ENCODE measurements around the gene ANKMY1. TPM values are rescaled to one million over a fixed set of nuclear protein-coding genes. Genes with fewer than 3 reads are reported as not detected.
"Not testable (repeated sequence)": the region's sequence is repeated elsewhere in the genome, so short reads cannot be mapped to it uniquely, and the experiment has no call there.

The ANKMY1 gene
- total and polyA plus RNA-seq, 2 donors: 6.6 to 10.3 TPM

DNA sequence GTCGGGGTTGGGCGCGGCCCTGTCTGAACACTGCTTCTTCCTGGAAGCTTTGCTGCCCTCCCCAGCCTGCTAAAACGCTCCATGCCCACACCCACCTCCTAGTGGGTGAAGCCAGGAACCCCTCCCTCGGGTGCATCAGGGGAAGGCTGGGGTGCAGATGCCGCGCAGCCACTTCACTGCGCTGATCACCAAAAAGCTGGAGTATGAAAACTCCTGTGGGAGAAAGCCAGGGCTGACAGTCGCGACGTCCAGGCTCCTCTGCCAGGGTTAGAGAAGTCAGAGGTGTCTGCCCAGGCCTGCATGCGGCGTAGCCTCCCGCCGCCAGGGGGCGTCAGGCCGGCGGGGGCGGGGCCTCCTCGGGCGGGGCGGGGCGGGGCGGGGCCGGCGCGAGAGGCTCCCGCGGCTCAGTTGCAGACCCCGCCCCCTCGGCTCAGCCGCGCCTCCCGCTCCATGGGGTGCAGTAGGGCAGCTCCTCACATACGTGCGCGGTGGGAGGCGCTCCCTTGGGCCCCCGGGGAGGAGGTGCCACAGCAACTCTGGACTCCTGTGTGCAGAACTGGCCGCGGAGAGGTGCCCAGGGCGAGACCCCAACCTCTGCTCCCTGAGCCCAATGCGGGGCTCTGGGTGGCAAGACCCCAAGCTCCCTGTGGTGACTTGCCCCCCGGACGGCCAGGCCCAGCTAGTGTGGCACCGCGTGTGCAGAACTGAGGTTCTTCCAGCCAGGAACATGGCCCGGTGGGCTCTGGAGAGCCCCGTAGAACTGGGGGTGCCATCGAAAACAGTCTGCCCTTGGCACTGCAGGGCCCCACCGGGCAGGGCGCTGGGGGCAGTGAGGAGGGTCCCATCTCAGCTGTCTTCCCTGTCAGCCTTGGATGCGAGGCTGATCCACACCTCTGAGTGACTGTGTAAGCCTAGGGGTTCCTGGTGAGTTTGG is 8.7 kb upstream of the ANKMY1 start:
- WGBS: 8% methylated on average over 53 of the region's 53 CpGs
- DNase-seq (ENCODE audit: low read depth in 6 of 9, low spot score in 9 of 9): peak in 7 of 9 donors; percentile 74 to 93 (median 86)
- H3K4me1 ChIP-seq (ENCODE audit: control insufficient read depth in 2 of 2, insufficient read depth in 2 of 2, low read length in 2 of 2): peaks cover 52 to 61% of the 10 kb centered on the region in 2 donors
- H3K27ac ChIP-seq (ENCODE audit: low read depth in 1 of 2, low read length in 1 of 2): peak overlapping the region; percentile 99 to 100
- peaks cover 0 to 5% of the 10 kb centered on the region in 2 donors for H3K9me3 ChIP-seq (ENCODE audit: control insufficient read depth in 2 of 2, insufficient read depth in 1 of 2, low read length in 1 of 2)
- no peaks in the 10 kb centered on the region for H3K27me3 ChIP-seq (ENCODE audit: control insufficient read depth in 2 of 2, insufficient read depth in 1 of 2, low read length in 1 of 2)
- H3K4me3 ChIP-seq (ENCODE audit: low read length in 2 of 2): peak overlapping the region; percentile 48 to 70
- peaks cover 6 to 18% of the 10 kb centered on the region in 2 donors for H3K36me3 ChIP-seq (ENCODE audit: control insufficient read depth in 2 of 2, insufficient read depth in 2 of 2, low read length in 1 of 2)

GRCh38 chr2:240565333-240566202 is 7.8 kb upstream of the ANKMY1 start:
- peak overlapping the region; percentile 48 to 53 for H3K4me3 ChIP-seq (ENCODE audit: low read length in 2 of 2)
- peaks cover 6 to 18% of the 10 kb centered on the region in 2 donors for H3K36me3 ChIP-seq (ENCODE audit: control insufficient read depth in 2 of 2, insufficient read depth in 2 of 2, low read length in 1 of 2)
- peak in 4 of 9 donors; percentile 70 to 88 (median 76) for DNase-seq (ENCODE audit: low read depth in 6 of 9, low spot score in 9 of 9)
- no peaks in the 10 kb centered on the region for H3K27me3 ChIP-seq (ENCODE audit: control insufficient read depth in 2 of 2, insufficient read depth in 1 of 2, low read length in 1 of 2)
- peaks cover 0 to 5% of the 10 kb centered on the region in 2 donors for H3K9me3 ChIP-seq (ENCODE audit: control insufficient read depth in 2 of 2, insufficient read depth in 1 of 2, low read length in 1 of 2)
- WGBS: 9% methylated on average over 26 of the region's 26 CpGs
- peaks cover 55 to 65% of the 10 kb centered on the region in 2 donors for H3K4me1 ChIP-seq (ENCODE audit: control insufficient read depth in 2 of 2, insufficient read depth in 2 of 2, low read length in 2 of 2)
- H3K27ac ChIP-seq (ENCODE audit: low read depth in 1 of 2, low read length in 1 of 2): peak overlapping the region; percentile 99 to 100

DNA sequence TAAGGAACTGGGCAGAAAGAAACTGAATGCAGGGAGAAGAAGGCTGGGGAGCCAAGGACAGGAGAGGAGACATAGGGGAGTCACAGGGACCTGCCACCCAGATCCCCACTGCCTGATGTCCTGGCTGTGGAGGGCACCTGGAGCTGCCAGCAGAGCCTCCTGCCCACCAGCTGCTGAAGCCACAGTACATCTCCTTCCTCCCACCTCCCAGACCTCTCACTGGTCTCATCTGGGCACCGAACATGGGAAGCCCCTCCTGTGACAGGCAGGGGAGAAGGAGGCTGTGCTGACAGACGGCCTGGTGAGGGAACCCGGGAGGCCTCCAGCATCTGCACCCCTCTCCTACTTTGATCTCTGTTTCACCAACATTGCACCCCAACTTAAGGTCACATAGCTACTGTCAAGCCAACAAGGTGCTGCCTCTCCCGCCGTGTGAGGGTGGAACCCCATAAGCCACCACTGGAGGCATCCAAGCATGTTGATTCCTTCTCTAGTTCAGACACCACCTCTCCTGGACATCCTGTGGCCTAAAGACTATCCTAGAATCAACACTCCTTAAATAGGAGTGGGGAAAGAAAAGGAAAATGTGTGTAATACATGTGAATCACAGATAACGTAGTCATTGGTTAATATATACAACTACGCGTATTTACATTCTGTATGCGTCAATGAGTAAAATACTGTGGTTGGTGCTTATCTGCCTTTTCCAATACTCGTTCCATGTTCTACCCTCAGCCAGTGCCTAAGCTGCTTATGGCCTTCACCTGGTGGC is 7.0 kb upstream of the ANKMY1 start:
- WGBS: 77% methylated on average over 10 of the region's 10 CpGs
- H3K27me3 ChIP-seq (ENCODE audit: control insufficient read depth in 2 of 2, insufficient read depth in 1 of 2, low read length in 1 of 2): no peaks in the 10 kb centered on the region
- H3K27ac ChIP-seq (ENCODE audit: low read depth in 1 of 2, low read length in 1 of 2): peak overlapping the region; percentile 99 to 100
- H3K36me3 ChIP-seq (ENCODE audit: control insufficient read depth in 2 of 2, insufficient read depth in 2 of 2, low read length in 1 of 2): peaks cover 6 to 18% of the 10 kb centered on the region in 2 donors
- peaks cover 48 to 60% of the 10 kb centered on the region in 2 donors for H3K4me1 ChIP-seq (ENCODE audit: control insufficient read depth in 2 of 2, insufficient read depth in 2 of 2, low read length in 2 of 2)
- H3K4me3 ChIP-seq (ENCODE audit: low read length in 2 of 2): peak overlapping the region; percentile 48 to 53
- peak in 1 of 9 donors; percentile 37 for DNase-seq (ENCODE audit: low read depth in 6 of 9, low spot score in 9 of 9)
- H3K9me3 ChIP-seq (ENCODE audit: control insufficient read depth in 2 of 2, insufficient read depth in 1 of 2, low read length in 1 of 2): peaks cover 0 to 5% of the 10 kb centered on the region in 2 donors

GRCh38 chr2:240563951-240564560 is 6.3 kb upstream of the ANKMY1 start:
- H3K4me1 ChIP-seq (ENCODE audit: control insufficient read depth in 2 of 2, insufficient read depth in 2 of 2, low read length in 2 of 2): peaks cover 45 to 60% of the 10 kb centered on the region in 2 donors
- H3K27me3 ChIP-seq (ENCODE audit: control insufficient read depth in 2 of 2, insufficient read depth in 1 of 2, low read length in 1 of 2): no peaks in the 10 kb centered on the region
- H3K36me3 ChIP-seq (ENCODE audit: control insufficient read depth in 2 of 2, insufficient read depth in 2 of 2, low read length in 1 of 2): peaks cover 6 to 18% of the 10 kb centered on the region in 2 donors
- H3K27ac ChIP-seq (ENCODE audit: low read depth in 1 of 2, low read length in 1 of 2): peak overlapping the region in 1 of 2 donors; percentile 66
- DNase-seq (ENCODE audit: low read depth in 6 of 9, low spot score in 9 of 9): no peak
- 98% methylated on average over 12 of the region's 12 CpGs for WGBS
- peaks cover 0 to 5% of the 10 kb centered on the region in 2 donors for H3K9me3 ChIP-seq (ENCODE audit: control insufficient read depth in 2 of 2, insufficient read depth in 1 of 2, low read length in 1 of 2)
- H3K4me3 ChIP-seq (ENCODE audit: low read length in 2 of 2): no peak overlapping the region

DNA sequence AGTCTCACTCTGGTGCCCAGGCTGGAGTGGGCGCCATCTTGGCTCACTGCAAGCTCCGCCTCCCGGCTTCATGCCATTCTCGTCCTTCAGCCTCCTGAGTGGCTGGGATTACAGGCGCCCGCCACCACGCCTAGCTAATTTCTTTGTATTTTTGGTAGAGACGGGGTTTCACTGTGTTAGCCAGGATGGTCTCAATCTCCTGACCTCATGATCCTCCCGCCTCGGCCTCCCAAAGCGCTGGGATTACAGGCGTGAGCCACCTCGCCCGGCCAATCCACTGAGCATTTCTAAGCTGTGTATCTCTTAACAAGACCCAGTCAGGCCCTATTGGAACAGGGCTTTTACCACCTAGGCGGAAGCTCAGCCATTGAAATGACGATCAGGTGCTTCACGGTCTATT is 5.4 kb upstream of the ANKMY1 start:
- H3K4me3 ChIP-seq (ENCODE audit: low read length in 2 of 2); H3K9me3 ChIP-seq (ENCODE audit: control insufficient read depth in 2 of 2, insufficient read depth in 1 of 2, low read length in 1 of 2); DNase-seq (ENCODE audit: low read depth in 6 of 9, low spot score in 9 of 9); H3K27me3 ChIP-seq (ENCODE audit: control insufficient read depth in 2 of 2, insufficient read depth in 1 of 2, low read length in 1 of 2): not testable (repeated sequence)
- Histone ChIP-seq H3K4me1 (ENCODE audit: control insufficient read depth in 2 of 2, insufficient read depth in 2 of 2, low read length in 2 of 2) (peaks cover 45 to 65% of the 10 kb centered on the region in 2 donors), H3K36me3 (ENCODE audit: control insufficient read depth in 2 of 2, insufficient read depth in 2 of 2, low read length in 1 of 2) (peaks cover 6 to 18% of the 10 kb centered on the region in 2 donors), H3K27ac (ENCODE audit: low read depth in 1 of 2, low read length in 1 of 2) (peak overlapping the region in 1 of 2 donors; percentile 26)
- 99% methylated on average over 17 of the region's 17 CpGs for WGBS

DNA sequence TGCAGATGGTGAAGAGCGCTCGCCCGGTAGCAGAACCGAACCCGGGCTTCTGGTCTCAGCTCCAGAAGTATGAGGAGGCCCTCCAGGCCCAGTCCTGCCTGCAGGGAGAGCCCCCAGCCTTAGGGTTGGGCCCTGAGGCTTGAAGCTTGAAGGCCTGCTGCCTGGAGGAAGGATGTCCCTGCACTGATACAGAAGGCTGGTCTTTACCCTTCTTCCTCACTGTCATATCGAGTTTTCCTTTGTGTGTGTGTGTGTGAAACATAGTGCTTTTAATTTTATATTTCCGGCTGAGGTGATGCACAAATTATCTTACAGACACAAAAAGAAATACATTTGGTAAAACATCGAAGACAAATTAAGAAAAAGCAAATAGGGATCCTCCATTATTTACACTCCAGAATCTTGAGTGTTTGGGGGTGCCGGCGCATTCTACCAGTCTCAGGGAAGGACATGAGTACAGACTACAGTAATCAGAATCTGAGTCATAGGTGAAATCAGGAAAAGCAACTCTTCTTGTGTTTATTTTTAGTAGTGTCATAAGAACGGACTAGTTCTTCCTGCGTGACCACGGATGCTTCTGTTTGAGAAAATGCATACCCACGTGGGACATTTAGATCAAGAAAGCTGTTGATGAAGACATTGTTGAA is 3.7 kb upstream of the ANKMY1 start:
- Histone ChIP-seq H3K36me3 (ENCODE audit: control insufficient read depth in 2 of 2, insufficient read depth in 2 of 2, low read length in 1 of 2) (peaks cover 6 to 18% of the 10 kb centered on the region in 2 donors), H3K4me3 (ENCODE audit: low read length in 2 of 2) (peak overlapping the region; percentile 62 to 83), H3K27me3 (ENCODE audit: control insufficient read depth in 2 of 2, insufficient read depth in 1 of 2, low read length in 1 of 2) (peaks cover 0 to 11% of the 10 kb centered on the region in 2 donors), H3K27ac (ENCODE audit: low read depth in 1 of 2, low read length in 1 of 2) (peak overlapping the region; percentile 92 to 97), H3K4me1 (ENCODE audit: control insufficient read depth in 2 of 2, insufficient read depth in 2 of 2, low read length in 2 of 2) (peaks cover 39 to 62% of the 10 kb centered on the region in 2 donors), H3K9me3 (ENCODE audit: control insufficient read depth in 2 of 2, insufficient read depth in 1 of 2, low read length in 1 of 2) (no peaks in the 10 kb centered on the region)
- WGBS: 28% methylated on average over 14 of the region's 14 CpGs
- DNase-seq (ENCODE audit: low read depth in 6 of 9, low spot score in 9 of 9): no peak

- Histone ChIP-seq H3K4me1 (ENCODE audit: control insufficient read depth in 2 of 2, insufficient read depth in 2 of 2, low read length in 2 of 2) (peaks cover 35 to 56% of the 10 kb centered on the region in 2 donors), H3K9me3 (ENCODE audit: control insufficient read depth in 2 of 2, insufficient read depth in 1 of 2, low read length in 1 of 2) (no peaks in the 10 kb centered on the region), H3K27me3 (ENCODE audit: control insufficient read depth in 2 of 2, insufficient read depth in 1 of 2, low read length in 1 of 2) (peaks cover 0 to 11% of the 10 kb centered on the region in 2 donors), H3K36me3 (ENCODE audit: control insufficient read depth in 2 of 2, insufficient read depth in 2 of 2, low read length in 1 of 2) (peaks cover 6 to 18% of the 10 kb centered on the region in 2 donors), H3K27ac (ENCODE audit: low read depth in 1 of 2, low read length in 1 of 2) (peak overlapping the region; percentile 93 to 97), H3K4me3 (ENCODE audit: low read length in 2 of 2) (peak overlapping the region; percentile 62 to 83)
- peak; percentile 92 to 98 (median 97) for DNase-seq (ENCODE audit: low read depth in 6 of 9, low spot score in 9 of 9)
- under 1% methylated on average over 101 of the region's 101 CpGs for WGBS
Observed at GRCh38 chr2:240560480-240561324, 2.9 kb upstream of the ANKMY1 start.
